ENCODE measurements around the gene CUEDC1. TPM values are rescaled to one million over a fixed set of nuclear protein-coding genes. Genes with fewer than 3 reads are reported as not detected.
A peak's percentile ranks its signal among the peaks of the same experiment; 100 is the strongest.

Gene CUEDC1
- total RNA-seq, 4 donors from 2014 or later, result 10.2 to 45.4 (median 19.2) TPM

DNA sequence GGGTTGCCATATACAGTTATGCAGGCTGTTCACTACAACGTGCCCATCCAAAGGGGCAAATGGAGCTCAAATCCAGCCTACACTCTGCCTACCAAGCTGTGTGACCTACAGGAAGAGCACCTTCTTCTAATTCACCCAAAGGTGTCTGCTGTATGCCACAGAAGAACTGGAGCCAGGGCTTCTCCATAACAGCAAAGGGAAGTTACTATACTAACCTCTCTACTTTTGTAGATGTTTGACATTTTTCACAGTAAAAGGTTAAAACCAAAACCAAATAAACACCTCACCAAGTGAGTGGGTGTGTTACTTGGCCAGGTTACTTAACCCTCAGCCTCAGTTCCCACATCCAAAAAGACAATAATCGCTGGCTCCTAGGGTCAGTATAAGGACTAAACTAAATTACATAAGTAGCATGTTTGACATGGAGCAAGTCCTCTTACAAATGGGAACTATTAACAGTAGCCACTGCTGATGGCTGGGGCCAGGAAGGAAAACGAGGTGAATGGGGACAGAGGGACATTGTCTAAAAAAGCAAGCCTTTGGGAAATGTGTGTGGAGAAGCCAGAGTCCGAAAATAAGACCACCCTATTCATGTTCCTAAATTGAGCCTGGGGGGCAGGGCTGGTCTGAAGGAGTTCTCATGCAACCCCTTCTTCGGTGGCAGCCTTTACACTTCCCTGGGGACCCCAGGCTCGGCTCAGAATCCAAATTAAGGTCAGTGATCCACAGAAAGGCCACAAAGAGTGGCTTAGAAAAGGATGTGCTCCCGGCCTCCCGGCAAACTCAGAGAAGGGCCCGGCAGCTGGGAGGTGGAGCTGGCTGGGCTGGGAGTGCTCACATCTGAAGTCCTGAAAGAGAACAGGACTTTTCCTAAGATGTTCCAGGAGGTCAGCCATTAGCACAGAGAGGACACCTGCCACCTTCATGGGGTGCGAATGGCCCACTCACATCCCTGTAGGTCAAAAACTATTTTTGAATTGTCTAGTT lies 13.5 kb downstream of the CUEDC1 start:
- no peaks in the 10 kb centered on the region for H3K27me3 ChIP-seq
- TF ChIP-seq CTCF (IDR thresholded peaks at IDR 0.05) (no peak), POLR2A (IDR thresholded peaks at IDR 0.05) (no peak)
- no peak overlapping the region for H3K4me3 ChIP-seq
- H3K4me1 ChIP-seq, result peaks cover 0 to 58% (median 7%) of the 10 kb centered on the region in 4 donors
- no peak for DNase-seq
- no peaks in the 10 kb centered on the region for H3K9me3 ChIP-seq
- peak overlapping the region in 2 of 4 donors; percentile 3 to 96 for H3K27ac ChIP-seq
- H3K36me3 ChIP-seq, result no peaks in the 10 kb centered on the region

DNA sequence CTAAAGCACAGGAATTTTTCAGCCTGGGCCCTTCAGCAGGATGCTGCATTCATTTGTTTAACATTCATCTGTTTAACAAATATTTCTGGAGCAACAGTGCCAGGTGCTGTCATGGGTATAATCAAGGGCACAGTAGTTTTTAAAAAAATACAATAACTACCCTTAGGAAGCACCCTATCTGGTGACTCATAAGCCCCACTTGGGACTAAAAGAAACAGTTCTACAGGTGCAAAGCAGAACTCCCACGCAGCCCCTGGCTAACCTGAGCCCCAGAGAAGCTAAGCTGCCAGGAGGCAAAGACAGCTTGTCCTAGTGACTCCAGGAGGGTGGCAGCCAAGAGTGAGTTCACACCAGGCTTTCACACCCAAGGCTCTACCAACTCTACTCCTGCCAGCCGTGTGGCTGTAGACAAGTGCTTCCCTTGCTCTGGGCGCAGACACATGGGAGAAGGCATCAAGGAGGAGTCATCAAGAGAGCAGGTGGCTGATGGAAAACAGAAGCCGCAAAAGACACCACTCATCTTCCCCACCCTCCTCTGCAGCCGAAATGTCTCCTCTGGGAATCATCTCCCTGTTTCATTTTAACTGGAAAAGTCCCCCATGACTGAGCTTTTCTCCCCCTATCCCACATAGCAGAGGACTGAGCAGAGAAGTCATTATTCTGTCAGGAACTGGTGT lies 14.4 kb downstream of the CUEDC1 start:
- H3K4me3 ChIP-seq, result no peak overlapping the region
- TF ChIP-seq POLR2A (IDR thresholded peaks at IDR 0.05) (no peak), CTCF (IDR thresholded peaks at IDR 0.05) (no peak)
- H3K27me3 ChIP-seq, result no peaks in the 10 kb centered on the region
- H3K4me1 ChIP-seq, result peaks cover 0 to 58% (median 4%) of the 10 kb centered on the region in 4 donors
- no peak for DNase-seq
- H3K36me3 ChIP-seq, result no peaks in the 10 kb centered on the region
- H3K9me3 ChIP-seq, result no peaks in the 10 kb centered on the region
- peak overlapping the region in 1 of 4 donors; percentile 96 for H3K27ac ChIP-seq

DNA sequence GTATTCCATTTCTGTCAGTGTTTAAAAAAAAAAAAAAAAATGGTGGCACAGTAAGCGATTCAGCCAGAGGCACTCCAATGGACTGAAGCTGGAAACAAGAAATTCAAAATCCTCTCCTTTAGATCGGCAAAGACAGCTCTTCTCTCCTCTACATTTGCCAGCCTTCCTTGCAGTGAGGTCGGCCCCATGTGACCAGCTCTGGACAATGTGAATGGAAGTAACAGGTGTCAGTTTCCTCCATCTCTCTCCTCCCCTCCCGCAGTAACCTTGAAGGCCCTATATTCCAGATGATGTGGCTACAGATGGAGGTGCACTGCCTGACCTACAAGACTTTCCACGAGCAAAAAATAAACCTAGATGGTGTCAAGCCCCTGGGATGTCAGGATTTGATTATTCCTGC lies 15.0 kb downstream of the CUEDC1 start:
- H3K4me3 ChIP-seq, result no peak overlapping the region
- H3K9me3 ChIP-seq, result no peaks in the 10 kb centered on the region
- peaks cover 0 to 61% (median 4%) of the 10 kb centered on the region in 4 donors for H3K4me1 ChIP-seq
- no peaks in the 10 kb centered on the region for H3K36me3 ChIP-seq
- no peak for DNase-seq
- TF ChIP-seq POLR2A (IDR thresholded peaks at IDR 0.05), result no peak
- no peak for TF ChIP-seq CTCF (IDR thresholded peaks at IDR 0.05)
- H3K27me3 ChIP-seq, result no peaks in the 10 kb centered on the region
- H3K27ac ChIP-seq, result peak overlapping the region in 1 of 4 donors; percentile 96

DNA sequence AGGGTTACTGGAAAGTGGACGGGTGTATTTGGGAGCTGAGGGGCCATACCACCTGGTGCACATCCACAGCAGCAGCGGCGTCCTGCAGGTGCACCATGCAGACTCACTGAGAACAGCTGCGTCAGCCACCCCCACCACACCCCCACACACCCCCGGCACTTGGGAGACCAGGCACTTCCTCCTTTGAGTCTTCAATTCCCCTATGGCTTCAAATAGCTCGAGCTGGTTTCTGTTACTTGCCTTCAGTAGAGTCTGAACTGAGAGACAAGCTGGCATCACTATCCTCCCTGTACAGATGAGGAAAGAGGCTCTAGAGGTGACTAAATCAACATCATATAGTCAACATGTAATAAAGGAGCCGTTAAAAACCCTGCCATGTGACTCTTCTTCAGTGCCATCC lies 15.4 kb downstream of the CUEDC1 start:
- Histone ChIP-seq H3K36me3 (no peaks in the 10 kb centered on the region), H3K4me1 (peaks cover 0 to 61% (median 4%) of the 10 kb centered on the region in 4 donors), H3K27me3 (no peaks in the 10 kb centered on the region), H3K4me3 (no peak overlapping the region), H3K27ac (peak overlapping the region in 2 of 4 donors; percentile 23 to 96), H3K9me3 (no peaks in the 10 kb centered on the region)
- TF ChIP-seq CTCF (IDR thresholded peaks at IDR 0.05) (no peak), POLR2A (IDR thresholded peaks at IDR 0.05) (no peak)
- peak in 2 of 3 donors; percentile 85 to 89 for DNase-seq

DNA sequence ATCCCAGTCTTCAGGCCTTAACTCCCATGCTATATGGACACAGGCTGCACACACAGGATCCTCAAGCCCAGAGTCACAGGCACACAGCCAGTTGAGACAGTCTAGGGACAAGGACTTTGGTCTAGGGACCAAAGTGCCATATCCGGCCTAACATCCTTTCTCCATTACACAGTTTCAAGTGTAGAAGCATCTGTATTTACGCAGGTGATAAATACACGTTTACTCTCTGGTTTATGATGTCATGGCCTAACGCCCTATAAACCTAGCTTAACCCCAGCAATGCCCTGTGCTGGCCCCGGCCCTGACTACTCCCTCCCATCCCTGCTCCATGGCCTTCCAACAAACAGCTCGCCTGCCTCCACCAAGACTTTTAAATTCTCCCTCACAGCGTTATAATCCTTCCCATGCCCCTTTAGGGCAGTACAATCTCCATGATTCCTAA lies 17.1 kb downstream of the CUEDC1 start:
- Histone ChIP-seq H3K4me3 (no peak overlapping the region), H3K36me3 (no peaks in the 10 kb centered on the region), H3K9me3 (no peaks in the 10 kb centered on the region), H3K4me1 (peaks cover 0 to 61% (median 4%) of the 10 kb centered on the region in 4 donors), H3K27ac (peak overlapping the region in 2 of 4 donors; percentile 31 to 96), H3K27me3 (no peaks in the 10 kb centered on the region)
- no peak for TF ChIP-seq CTCF (IDR thresholded peaks at IDR 0.05)
- TF ChIP-seq POLR2A (IDR thresholded peaks at IDR 0.05), result no peak
- DNase-seq, result peak in 1 of 3 donors; percentile 77
